Colonic mucosa (tissue), 4 donors: Measurements from ENCODE around the gene CREB5. TPM values are rescaled to one million over a fixed set of nuclear protein-coding genes. Genes with fewer than 3 reads are reported as not detected.
"Not testable (repeated sequence)": the region's sequence is repeated elsewhere in the genome, so short reads cannot be mapped to it uniquely, and the experiment has no call there.

Source experiments
- DNase-seq: peaks from one replicate; pipeline ENCODE4 v3.0.0-alpha.2; 2020
- H3K27ac ChIP-seq: fragments of 200-600 bp; one replicate; pipeline ENCODE4 v1.8.0; 2021
- H3K27me3 ChIP-seq: fragments of 200-600 bp; one replicate; pipeline ENCODE4 v1.8.0; 2021
- H3K36me3 ChIP-seq: fragments of 200-600 bp; one replicate; pipeline ENCODE4 v1.8.0; 2021
- H3K4me1 ChIP-seq: fragments of 200-600 bp; one replicate; pipeline ENCODE4 v1.8.0; 2021; ENCODE audit warnings: mild to moderate bottlenecking
- H3K4me3 ChIP-seq: fragments of 200-600 bp; one replicate; pipeline ENCODE4 v1.8.0; 2021
- H3K9ac ChIP-seq, 2 donors: one replicate each; pipeline ENCODE4 v1.7.0; 2013; ENCODE audit warnings: control low read depth in 2 of 2, low read depth in 2 of 2, low read length in 2 of 2
- H3K9me3 ChIP-seq: fragments of 200-600 bp; one replicate; pipeline ENCODE4 v1.8.0; 2021
- CTCF ChIP-seq: fragments of 200-600 bp; IDR thresholded peaks from one replicate; pipeline ENCODE4 v1.8.0; 2022; ENCODE audit warnings: antibody characterized with exemption, mild to moderate bottlenecking
- intact Hi-C: fragments of 100-400 bp; cut with DNase I; formaldehyde crosslinking; loops from one replicate; pipeline ENCODE4 v1.14.1; 2022
- total RNA-seq, 2 donors: library from RNA; stranded (reverse); fragmentation: NEBNext Ultra II Directional in 1 of 2; extraction: Animal tissue kit (Norgen Biotek cat#: 25700) in 1 of 2; gene quantifications; one replicate each; pipeline ENCODE4 v1.2.1, GENCODE V29; 2021
- donor health status: healthy.
- donor health status: DM: no; HTN: no; CAD: no.
- donor health status: DM: no; HTN: no; CAD: no.

The CREB5 gene
- total RNA-seq, 2 donors from 2014 or later = 0.54 to 3.6 TPM

- H3K9ac ChIP-seq = no peak overlapping the region
- no peaks in the 10 kb centered on the region for H3K4me1 ChIP-seq
- no peaks in the 10 kb centered on the region for H3K36me3 ChIP-seq
- no peaks in the 10 kb centered on the region for H3K27me3 ChIP-seq
- H3K27ac ChIP-seq = no peak overlapping the region
- no peak overlapping the region for H3K4me3 ChIP-seq
- intact Hi-C loops = no loop called here
- no peaks in the 10 kb centered on the region for H3K9me3 ChIP-seq
- no peak for DNase-seq
- no peak for TF ChIP-seq CTCF
These were observed 195.9 kb downstream of the CREB5 start for GRCh38 chr7:28608237-28608656.

GRCh38 chr7:28608731-28609130 is 196.4 kb downstream of the CREB5 start:
- Histone ChIP-seq H3K36me3 (no peaks in the 10 kb centered on the region), H3K9me3 (no peaks in the 10 kb centered on the region), H3K27me3 (no peaks in the 10 kb centered on the region), H3K4me3 (no peak overlapping the region), H3K27ac (no peak overlapping the region), H3K9ac (no peak overlapping the region), H3K4me1 (no peaks in the 10 kb centered on the region)
- DNase-seq = no peak
- intact Hi-C loops = no loop called here
- no peak for TF ChIP-seq CTCF

- DNase-seq = no peak
- intact Hi-C loops = no loop called here
- no peak overlapping the region for H3K27ac ChIP-seq
- H3K36me3 ChIP-seq = no peaks in the 10 kb centered on the region
- H3K27me3 ChIP-seq = no peaks in the 10 kb centered on the region
- no peaks in the 10 kb centered on the region for H3K9me3 ChIP-seq
- no peak overlapping the region for H3K4me3 ChIP-seq
- no peaks in the 10 kb centered on the region for H3K4me1 ChIP-seq
- TF ChIP-seq CTCF = no peak
- no peak overlapping the region for H3K9ac ChIP-seq
These were observed 197.3 kb downstream of the CREB5 start for GRCh38 chr7:28609608-28610007.

GRCh38 chr7:28611399-28611897 is 199.1 kb downstream of the CREB5 start:
- H3K36me3 ChIP-seq, H3K27ac ChIP-seq, intact Hi-C loops, H3K9ac ChIP-seq, H3K4me3 ChIP-seq, H3K4me1 ChIP-seq, H3K9me3 ChIP-seq, H3K27me3 ChIP-seq, DNase-seq: not testable (repeated sequence)

GRCh38 chr7:28613262-28613661 is 200.9 kb downstream of the CREB5 start:
- H3K27ac ChIP-seq = no peak overlapping the region
- no peak for TF ChIP-seq CTCF
- intact Hi-C loops = no loop called here
- no peak for DNase-seq
- H3K9ac ChIP-seq = no peak overlapping the region
- no peaks in the 10 kb centered on the region for H3K9me3 ChIP-seq
- no peaks in the 10 kb centered on the region for H3K36me3 ChIP-seq
- no peaks in the 10 kb centered on the region for H3K4me1 ChIP-seq
- H3K27me3 ChIP-seq = no peaks in the 10 kb centered on the region
- no peak overlapping the region for H3K4me3 ChIP-seq

- no peak overlapping the region for H3K9ac ChIP-seq
- H3K4me3 ChIP-seq = no peak overlapping the region
- no peaks in the 10 kb centered on the region for H3K9me3 ChIP-seq
- H3K4me1 ChIP-seq = no peaks in the 10 kb centered on the region
- H3K27me3 ChIP-seq = no peaks in the 10 kb centered on the region
- no peaks in the 10 kb centered on the region for H3K36me3 ChIP-seq
- intact Hi-C loops = no loop called here
- no peak for TF ChIP-seq CTCF
- DNase-seq = no peak
- no peak overlapping the region for H3K27ac ChIP-seq
These were observed 202.8 kb downstream of the CREB5 start for GRCh38 chr7:28615091-28615490.
